Forelimb muscle (tissue), 1 donor: ENCODE measurements around the gene C16orf95. TPM values are rescaled to one million over a fixed set of nuclear protein-coding genes. Genes with fewer than 3 reads are reported as not detected.
"Not testable (repeated sequence)": the region's sequence is repeated elsewhere in the genome, so short reads cannot be mapped to it uniquely, and the experiment has no call there.

Experiments
- DNase-seq: peaks from one replicate; pipeline ENCODE4 v3.0.0-alpha.2; 2013; ENCODE audit warnings: low read depth
- polyA plus RNA-seq: library from polyadenylated mRNA; unstranded; fragments of 120-200 nt; gene quantifications from one replicate; pipeline ENCODE4 v1.2.1, GENCODE V29; 2013; ENCODE audit not compliant: insufficient read length

The C16orf95 gene
- polyA plus RNA-seq: 2.9 TPM

GRCh38 chr16:87316923-87317749 lies at the start of gene C16orf95:
TSS of gene C16orf95 (minus strand) at chr16:87317392. CDS start at chr16:87317242, 150 bp downstream.
- peak; percentile 88 for DNase-seq

GRCh38 chr16:87366930-87367329 lies 49.7 kb upstream of the C16orf95 start:
- DNase-seq: no peak

- no peak for DNase-seq
Observed at GRCh38 chr16:87366288-87366687, 49.1 kb upstream of the C16orf95 start.

- no peak for DNase-seq
Observed at GRCh38 chr16:87365021-87365713, 48.0 kb upstream of the C16orf95 start.

GRCh38 chr16:87363771-87364455 lies 46.7 kb upstream of the C16orf95 start:
- no peak for DNase-seq

GRCh38 chr16:87362828-87363559 lies 45.8 kb upstream of the C16orf95 start:
- not testable (repeated sequence) for DNase-seq

GRCh38 chr16:87361916-87362619 lies 44.9 kb upstream of the C16orf95 start:
- DNase-seq: no peak

GRCh38 chr16:87360862-87361610 lies 43.8 kb upstream of the C16orf95 start:
- no peak for DNase-seq

- no peak for DNase-seq
Observed at GRCh38 chr16:87359121-87359520, 41.9 kb upstream of the C16orf95 start.

- no peak for DNase-seq
Observed at GRCh38 chr16:87358696-87359095, 41.5 kb upstream of the C16orf95 start.

- DNase-seq: no peak
Observed at GRCh38 chr16:87358250-87358649, 41.1 kb upstream of the C16orf95 start.

- DNase-seq: no peak
Observed at GRCh38 chr16:87356491-87356853, 39.3 kb upstream of the C16orf95 start.

GRCh38 chr16:87353613-87354012 lies 36.4 kb upstream of the C16orf95 start:
- no peak for DNase-seq

- no peak for DNase-seq
Observed at GRCh38 chr16:87352818-87353217, 35.6 kb upstream of the C16orf95 start.

GRCh38 chr16:87351320-87351698 lies 34.1 kb upstream of the C16orf95 start:
- DNase-seq: no peak

- peak; percentile 16 for DNase-seq
Observed at GRCh38 chr16:87350681-87351319, 33.6 kb upstream of the C16orf95 start.

GRCh38 chr16:87350031-87350430 lies 32.8 kb upstream of the C16orf95 start:
- no peak for DNase-seq

- no peak for DNase-seq
Observed at GRCh38 chr16:87348616-87349157, 31.5 kb upstream of the C16orf95 start.

- DNase-seq: no peak
Observed at GRCh38 chr16:87347932-87348615, 30.9 kb upstream of the C16orf95 start.
